NCI-H69 (cell line): ENCODE results near the gene MAN2C1.
"Not testable (repeated sequence)": the region's sequence is repeated elsewhere in the genome, so short reads cannot be mapped to it uniquely, and the experiment has no call there.

Source experiments
- DNase-seq: peaks from one replicate; lab custom pipeline; 2025; lab: John Stamatoyannopoulos, UW

MAN2C1 gene

DNA sequence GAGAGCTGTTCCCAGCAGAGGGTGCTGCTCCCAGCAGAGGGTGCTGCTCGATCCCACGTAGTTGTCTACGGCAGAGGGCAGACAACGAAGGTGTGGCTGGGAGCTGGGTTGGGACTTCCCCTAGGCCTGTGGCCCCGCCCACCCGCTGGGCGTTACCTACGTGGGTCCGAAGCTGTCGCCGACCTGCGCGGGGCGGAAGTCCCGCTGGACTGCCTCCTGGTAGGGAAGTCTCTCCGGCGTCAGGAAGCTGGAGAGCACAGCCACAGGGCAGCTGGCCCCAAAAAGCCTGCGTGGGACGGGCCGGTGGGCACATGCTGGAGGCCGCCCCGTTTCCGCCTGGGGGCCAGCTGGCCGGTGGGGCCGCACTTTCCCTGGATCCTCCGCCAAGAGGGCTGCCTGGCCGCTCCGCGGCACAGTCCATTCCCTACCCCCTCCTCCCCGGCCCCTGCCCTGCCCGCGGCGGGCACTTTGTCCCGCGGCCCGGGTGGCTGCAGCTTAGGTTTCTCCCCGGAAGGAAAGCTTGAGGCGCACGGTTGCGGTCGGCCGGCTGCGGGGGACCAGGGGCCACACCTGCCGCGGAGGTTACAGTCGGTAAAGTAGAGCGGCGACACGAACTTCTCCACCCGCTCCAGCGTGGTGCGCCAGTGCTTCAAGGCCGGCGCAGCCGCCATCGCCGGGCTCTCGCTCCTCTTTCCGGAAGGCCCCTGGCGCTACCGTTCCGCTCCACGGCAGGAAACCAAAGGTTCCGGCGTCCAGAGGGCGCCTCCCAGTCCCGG, at the start of gene MAN2C1:
MAN2C1 (minus strand) TSS at position 695 of the 776 bp plus-strand sequence; CDS start at position 671, 24 bp downstream.
- DNase-seq = peak; percentile 96

GRCh38 chr15:75416584-75416983, 48.2 kb upstream of the MAN2C1 start:
- DNase-seq = no peak

GRCh38 chr15:75410196-75410595, 41.8 kb upstream of the MAN2C1 start:
- DNase-seq = no peak

DNA sequence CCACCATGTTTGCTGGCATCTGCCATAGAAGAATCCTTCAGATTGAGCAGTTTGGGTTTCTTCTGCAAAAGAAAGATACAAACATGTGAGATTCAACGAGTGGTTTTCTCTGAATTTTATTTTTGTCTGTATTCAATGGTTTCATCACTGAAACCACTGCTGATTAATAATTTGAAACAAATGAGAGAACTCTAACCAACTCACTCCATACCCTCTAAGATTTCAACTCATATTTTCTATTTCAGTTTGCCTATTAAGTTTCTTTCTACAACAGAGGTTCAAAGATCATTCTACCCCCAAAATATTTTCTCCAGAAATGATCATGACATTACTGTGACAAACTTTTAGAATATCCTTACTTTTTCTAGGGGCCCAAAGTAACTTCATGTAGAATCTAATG, 38.7 kb upstream of the MAN2C1 start:
- DNase-seq = no peak

- no peak for DNase-seq
Measured at GRCh38 chr15:75403892-75404291, 35.5 kb upstream of the MAN2C1 start.

GRCh38 chr15:75397494-75397893, 29.1 kb upstream of the MAN2C1 start:
- no peak for DNase-seq

DNA sequence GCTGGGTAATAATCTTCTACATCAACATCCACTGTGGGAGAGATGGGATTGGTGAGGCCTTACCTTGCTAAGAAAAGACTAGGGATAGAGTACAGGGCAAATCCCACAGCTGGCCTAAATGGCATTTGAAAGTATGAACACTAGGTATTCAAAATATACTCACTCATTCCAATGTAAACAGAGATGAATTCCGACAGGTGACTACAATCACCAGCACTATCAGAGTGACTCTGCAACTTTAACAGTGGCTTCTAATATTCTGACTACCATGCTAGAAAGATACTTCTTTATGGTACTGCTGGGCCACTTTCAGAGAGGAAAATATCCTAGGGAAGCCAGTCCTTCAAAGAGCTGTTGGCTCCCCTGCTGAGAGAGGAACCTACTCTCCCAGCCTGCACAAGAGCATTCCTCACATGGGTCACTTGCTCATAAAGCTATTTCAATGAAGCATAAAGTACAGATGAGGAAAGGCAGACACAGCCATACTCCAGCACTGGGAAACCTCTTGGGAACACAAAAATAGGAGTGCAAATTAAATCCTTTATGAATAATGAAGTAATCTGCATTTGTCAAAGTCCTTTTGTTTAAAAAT, 21.5 kb upstream of the MAN2C1 start:
- DNase-seq = peak; percentile 78

DNA sequence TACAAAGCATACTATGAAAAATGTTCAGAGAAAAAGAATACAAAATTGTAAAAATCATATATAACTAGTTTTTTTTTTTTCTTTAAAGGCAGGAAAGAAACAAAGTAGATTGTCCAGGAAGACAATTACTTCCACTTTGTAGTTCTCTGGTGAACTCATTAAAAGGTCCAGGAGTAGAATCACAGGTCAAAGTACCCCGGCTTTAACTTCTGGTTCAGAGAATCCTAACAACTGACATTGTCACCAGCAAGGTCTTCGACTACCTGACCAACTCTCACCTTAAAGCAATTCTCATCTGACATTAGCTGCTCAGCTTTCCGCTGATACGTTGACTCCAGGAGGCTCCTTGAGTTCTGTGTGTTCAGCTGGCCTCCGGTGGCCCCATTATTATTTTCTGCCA, 15.6 kb upstream of the MAN2C1 start:
- not testable (repeated sequence) for DNase-seq

DNA sequence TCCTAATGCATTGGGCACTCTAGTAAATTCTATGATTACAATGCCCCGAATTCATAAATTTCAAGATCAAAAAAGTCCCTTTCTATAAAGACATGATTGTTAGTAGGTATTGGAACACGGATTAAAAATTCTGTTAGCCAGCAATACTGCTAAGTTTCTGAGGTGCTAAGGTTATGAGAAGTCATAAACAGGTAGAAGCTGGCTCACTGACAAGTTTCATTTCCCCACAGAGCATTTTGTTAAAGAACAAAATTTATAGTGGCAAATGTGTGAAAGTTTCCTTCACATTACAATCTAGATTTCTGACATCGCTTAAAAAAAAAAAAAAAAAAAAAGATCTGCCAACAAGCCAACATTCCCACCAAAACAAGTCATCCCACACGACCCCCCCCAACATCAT, 12.4 kb upstream of the MAN2C1 start:
- no peak for DNase-seq

DNA sequence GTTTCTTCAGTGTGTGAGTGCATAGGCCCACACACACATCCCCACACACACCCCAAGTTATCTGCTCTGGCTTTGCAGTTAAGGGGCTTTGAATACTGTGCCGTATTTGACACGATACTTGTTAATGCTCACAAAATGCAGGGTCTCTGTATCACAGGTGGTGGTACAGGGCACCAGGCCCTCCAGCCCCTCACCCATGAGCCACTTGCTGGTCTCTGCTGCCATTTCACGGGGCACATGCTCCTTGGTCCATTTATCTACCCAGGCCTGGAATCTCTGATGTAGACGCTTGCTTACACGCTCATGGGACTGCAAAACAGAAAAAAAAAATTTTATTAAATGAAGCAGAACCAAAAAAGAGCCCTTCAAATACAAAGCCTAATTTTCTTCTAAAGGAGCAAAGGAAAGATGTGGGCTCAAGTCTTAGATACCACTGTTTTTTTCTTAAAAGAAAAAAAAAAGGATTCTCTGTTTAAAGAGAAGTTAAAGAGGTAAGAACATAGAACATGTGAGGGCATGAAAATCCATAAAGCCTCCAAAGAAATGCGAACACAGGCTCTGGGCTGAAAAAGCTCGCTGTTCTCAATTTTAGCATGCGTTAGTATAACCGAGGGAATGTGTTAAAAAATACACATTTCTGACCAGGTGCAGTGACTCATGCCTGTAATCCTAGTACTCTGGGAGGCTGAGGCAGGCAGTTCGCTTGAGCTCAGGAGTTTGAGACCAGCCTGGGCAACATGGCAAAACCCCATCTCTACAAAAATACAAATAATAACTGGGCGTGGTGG, 3.7 kb upstream of the MAN2C1 start:
- no peak for DNase-seq

- no peak for DNase-seq
Measured at GRCh38 chr15:75371486-75371885, 3.1 kb upstream of the MAN2C1 start.

DNA sequence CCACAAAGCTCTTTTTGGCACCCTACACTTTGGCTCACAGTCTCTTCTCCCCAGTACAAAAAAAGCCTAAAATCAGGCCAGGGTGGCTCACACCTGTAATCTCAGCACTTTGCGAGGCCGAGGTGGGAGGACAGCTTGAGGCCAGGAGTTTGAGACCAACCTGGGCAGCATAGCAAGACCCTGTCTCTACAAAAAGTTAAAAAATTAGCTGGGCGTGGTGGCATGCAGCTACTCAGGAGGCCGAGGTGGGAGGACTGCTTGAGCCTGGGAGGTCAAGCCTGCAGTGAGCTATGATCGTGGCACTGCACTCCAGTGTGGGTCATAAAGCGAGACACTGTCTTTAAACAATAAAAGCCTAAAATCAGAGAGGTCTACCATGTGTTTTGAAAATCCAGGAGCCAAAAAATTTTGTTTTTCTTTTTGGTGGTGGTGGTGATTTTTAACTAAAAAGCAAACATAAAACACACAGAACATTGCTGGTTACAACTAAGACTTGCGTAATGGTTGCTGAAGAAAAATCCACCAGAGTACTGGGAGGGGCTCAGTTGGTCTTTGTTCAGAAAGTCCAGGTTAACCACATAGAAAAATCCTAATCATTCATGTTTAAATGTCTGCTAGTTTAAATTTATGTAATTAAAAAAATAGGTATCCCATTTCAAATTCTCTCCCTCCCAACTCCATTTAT, 1.6 kb upstream of the MAN2C1 start:
- no peak for DNase-seq

- no peak for DNase-seq
Measured at GRCh38 chr15:75368689-75369239, 357 bp upstream of the MAN2C1 start.

- no peak for DNase-seq
Measured at GRCh38 chr15:75367406-75367912, 948 bp downstream of the MAN2C1 start.

- no peak for DNase-seq
Measured at GRCh38 chr15:75367006-75367405, 1.4 kb downstream of the MAN2C1 start.

DNA sequence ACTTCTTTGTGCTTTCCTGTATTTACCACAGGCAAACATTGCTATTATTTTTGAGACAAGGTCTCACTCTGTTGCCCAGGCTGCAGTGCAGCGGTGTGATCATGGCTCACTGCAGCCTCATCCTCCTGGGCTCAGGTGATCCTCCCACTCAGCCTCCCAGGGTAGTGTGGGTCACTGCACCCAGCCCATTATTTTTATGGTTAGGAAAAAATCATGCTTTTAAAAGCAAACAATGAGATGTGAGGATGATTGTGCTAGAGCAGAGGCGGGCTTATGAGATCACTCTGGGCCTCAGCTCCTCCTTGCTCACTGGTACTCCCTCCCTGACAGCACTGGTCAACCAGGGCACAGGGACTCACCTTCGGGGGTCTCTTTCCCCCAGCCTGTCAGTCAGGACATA, 2.2 kb downstream of the MAN2C1 start:
- DNase-seq = no peak

GRCh38 chr15:75364881-75365280, 3.5 kb downstream of the MAN2C1 start:
- no peak for DNase-seq

DNA sequence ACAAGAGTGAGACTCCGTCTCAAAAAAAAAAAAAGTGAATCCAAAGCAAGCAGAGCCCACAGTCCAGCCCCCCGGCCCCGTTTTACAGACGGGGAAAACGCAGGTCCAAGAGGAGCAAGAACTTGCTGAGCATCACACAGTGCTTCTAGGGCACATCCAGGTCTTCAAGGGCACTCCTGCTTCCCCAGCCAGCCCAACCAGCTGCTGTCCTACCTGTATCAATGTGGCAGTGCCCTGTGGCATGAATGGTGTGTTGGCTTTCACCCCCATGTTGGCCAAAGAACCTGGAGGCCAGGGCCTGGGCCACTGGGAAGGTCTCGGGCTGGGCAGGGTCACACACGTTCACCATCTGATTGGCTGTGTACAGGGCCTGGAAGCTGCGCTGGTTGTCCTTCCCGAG, 4.6 kb downstream of the MAN2C1 start:
- DNase-seq = no peak

- DNase-seq = no peak
Measured at GRCh38 chr15:75362642-75363249, 5.7 kb downstream of the MAN2C1 start.

DNA sequence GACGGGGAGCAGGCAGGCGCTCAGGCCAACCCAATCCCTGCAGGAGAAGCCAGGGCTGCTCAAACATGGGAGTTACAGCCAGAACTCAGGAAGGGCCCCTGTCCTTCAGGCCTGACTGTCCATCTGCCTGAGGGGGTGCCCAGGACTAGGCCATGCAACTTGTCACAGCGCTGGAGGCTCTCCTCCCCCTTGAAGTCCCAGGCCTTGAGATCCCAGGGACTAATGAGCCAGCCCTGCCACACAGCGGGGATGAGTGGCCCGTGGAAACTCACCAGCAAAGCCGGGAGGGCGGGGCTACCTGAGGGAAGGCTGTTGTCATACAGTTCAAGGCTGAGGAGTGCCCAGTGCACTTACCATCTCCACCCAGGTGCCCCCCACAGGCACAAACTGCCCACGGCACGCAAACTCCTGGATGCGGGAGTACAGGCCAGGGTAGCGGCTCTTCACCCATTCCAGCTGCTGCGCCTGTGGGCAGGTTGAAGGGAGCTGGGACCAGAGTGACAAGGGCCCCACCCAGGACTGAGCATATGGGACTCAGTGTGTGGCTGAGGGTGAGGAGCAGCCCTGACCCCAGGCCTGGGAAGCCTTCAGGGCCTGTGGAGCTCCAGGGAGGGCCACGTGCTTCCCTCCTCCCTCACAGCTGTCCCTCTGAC, 6.3 kb downstream of the MAN2C1 start:
- no peak for DNase-seq
